ENCODE results near the gene FRA10AC1. TPM values are rescaled to one million over a fixed set of nuclear protein-coding genes. Genes with fewer than 3 reads are reported as not detected.

Gene FRA10AC1
- total and polyA plus RNA-seq, 2 of the 13 experiments (the other 11 are each of a cell fraction or from before 2014, with no cell fraction given), result 5.3 to 7.4 TPM

DNA sequence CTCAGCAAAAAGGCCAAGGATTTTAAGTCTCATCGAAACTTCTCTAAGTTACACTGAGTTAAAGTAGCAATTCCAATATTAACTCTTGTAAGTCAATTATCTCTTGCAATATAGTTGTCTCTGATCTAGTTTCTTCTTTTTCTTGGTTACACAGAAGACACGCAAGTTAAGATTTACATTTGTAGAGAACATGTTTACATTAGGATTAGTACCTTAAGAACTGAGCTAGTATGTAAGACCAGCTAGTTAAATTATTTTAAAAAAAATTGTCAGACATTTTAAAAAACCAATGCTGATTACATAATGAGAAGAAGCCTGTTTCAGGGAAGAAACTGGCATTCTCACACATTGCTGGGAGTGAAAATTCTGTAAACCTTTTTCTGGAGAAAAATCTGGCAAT lies 31.4 kb downstream of the FRA10AC1 start (continued):
- no peak for TF ChIP-seq ZNF143 (CRISPR knock-in tag; IDR thresholded peaks at IDR 0.05)
- no peak for TF ChIP-seq ZNF326 (CRISPR knock-in tag; IDR thresholded peaks at IDR 0.05; ENCODE audit: borderline replicate concordance)
- no peak for TF ChIP-seq TRIM24 (CRISPR knock-in tag; IDR thresholded peaks at IDR 0.05)
- TF ChIP-seq, protein P1, sequence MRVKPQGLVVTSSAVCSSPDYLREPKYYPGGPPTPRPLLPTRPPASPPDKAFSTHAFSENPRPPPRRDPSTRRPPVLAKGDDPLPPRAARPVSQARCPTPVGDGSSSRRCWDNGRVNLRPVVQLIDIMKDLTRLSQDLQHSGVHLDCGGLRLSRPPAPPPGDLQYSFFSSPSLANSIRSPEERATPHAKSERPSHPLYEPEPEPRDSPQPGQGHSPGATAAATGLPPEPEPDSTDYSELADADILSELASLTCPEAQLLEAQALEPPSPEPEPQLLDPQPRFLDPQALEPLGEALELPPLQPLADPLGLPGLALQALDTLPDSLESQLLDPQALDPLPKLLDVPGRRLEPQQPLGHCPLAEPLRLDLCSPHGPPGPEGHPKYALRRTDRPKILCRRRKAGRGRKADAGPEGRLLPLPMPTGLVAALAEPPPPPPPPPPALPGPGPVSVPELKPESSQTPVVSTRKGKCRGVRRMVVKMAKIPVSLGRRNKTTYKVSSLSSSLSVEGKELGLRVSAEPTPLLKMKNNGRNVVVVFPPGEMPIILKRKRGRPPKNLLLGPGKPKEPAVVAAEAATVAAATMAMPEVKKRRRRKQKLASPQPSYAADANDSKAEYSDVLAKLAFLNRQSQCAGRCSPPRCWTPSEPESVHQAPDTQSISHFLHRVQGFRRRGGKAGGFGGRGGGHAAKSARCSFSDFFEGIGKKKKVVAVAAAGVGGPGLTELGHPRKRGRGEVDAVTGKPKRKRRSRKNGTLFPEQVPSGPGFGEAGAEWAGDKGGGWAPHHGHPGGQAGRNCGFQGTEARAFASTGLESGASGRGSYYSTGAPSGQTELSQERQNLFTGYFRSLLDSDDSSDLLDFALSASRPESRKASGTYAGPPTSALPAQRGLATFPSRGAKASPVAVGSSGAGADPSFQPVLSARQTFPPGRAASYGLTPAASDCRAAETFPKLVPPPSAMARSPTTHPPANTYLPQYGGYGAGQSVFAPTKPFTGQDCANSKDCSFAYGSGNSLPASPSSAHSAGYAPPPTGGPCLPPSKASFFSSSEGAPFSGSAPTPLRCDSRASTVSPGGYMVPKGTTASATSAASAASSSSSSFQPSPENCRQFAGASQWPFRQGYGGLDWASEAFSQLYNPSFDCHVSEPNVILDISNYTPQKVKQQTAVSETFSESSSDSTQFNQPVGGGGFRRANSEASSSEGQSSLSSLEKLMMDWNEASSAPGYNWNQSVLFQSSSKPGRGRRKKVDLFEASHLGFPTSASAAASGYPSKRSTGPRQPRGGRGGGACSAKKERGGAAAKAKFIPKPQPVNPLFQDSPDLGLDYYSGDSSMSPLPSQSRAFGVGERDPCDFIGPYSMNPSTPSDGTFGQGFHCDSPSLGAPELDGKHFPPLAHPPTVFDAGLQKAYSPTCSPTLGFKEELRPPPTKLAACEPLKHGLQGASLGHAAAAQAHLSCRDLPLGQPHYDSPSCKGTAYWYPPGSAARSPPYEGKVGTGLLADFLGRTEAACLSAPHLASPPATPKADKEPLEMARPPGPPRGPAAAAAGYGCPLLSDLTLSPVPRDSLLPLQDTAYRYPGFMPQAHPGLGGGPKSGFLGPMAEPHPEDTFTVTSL (CRISPR knock-in tag; IDR thresholded peaks at IDR 0.05; ENCODE audit: borderline replicate concordance), result peak; percentile 31; the same call in 1 of the 2 replicates
- TF ChIP-seq ZNF777 (CRISPR knock-in tag; IDR thresholded peaks at IDR 0.05), result no peak
- TF ChIP-seq ZNF678 (CRISPR knock-in tag; IDR thresholded peaks at IDR 0.05), result no peak
- TF ChIP-seq, protein P2, sequence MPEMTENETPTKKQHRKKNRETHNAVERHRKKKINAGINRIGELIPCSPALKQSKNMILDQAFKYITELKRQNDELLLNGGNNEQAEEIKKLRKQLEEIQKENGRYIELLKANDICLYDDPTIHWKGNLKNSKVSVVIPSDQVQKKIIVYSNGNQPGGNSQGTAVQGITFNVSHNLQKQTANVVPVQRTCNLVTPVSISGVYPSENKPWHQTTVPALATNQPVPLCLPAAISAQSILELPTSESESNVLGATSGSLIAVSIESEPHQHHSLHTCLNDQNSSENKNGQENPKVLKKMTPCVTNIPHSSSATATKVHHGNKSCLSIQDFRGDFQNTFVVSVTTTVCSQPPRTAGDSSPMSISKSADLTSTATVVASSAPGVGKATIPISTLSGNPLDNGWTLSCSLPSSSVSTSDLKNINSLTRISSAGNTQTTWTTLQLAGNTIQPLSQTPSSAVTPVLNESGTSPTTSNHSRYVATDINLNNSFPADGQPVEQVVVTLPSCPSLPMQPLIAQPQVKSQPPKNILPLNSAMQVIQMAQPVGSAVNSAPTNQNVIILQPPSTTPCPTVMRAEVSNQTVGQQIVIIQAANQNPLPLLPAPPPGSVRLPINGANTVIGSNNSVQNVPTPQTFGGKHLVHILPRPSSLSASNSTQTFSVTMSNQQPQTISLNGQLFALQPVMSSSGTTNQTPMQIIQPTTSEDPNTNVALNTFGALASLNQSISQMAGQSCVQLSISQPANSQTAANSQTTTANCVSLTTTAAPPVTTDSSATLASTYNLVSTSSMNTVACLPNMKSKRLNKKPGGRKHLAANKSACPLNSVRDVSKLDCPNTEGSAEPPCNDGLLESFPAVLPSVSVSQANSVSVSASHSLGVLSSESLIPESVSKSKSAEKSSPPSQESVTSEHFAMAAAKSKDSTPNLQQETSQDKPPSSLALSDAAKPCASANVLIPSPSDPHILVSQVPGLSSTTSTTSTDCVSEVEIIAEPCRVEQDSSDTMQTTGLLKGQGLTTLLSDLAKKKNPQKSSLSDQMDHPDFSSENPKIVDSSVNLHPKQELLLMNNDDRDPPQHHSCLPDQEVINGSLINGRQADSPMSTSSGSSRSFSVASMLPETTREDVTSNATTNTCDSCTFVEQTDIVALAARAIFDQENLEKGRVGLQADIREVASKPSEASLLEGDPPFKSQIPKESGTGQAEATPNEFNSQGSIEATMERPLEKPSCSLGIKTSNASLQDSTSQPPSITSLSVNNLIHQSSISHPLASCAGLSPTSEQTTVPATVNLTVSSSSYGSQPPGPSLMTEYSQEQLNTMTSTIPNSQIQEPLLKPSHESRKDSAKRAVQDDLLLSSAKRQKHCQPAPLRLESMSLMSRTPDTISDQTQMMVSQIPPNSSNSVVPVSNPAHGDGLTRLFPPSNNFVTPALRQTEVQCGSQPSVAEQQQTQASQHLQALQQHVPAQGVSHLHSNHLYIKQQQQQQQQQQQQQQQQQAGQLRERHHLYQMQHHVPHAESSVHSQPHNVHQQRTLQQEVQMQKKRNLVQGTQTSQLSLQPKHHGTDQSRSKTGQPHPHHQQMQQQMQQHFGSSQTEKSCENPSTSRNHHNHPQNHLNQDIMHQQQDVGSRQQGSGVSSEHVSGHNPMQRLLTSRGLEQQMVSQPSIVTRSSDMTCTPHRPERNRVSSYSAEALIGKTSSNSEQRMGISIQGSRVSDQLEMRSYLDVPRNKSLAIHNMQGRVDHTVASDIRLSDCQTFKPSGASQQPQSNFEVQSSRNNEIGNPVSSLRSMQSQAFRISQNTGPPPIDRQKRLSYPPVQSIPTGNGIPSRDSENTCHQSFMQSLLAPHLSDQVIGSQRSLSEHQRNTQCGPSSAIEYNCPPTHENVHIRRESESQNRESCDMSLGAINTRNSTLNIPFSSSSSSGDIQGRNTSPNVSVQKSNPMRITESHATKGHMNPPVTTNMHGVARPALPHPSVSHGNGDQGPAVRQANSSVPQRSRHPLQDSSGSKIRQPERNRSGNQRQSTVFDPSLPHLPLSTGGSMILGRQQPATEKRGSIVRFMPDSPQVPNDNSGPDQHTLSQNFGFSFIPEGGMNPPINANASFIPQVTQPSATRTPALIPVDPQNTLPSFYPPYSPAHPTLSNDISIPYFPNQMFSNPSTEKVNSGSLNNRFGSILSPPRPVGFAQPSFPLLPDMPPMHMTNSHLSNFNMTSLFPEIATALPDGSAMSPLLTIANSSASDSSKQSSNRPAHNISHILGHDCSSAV (CRISPR knock-in tag; IDR thresholded peaks at IDR 0.05; ENCODE audit: borderline replicate concordance), result no peak
- TF ChIP-seq, protein P3, sequence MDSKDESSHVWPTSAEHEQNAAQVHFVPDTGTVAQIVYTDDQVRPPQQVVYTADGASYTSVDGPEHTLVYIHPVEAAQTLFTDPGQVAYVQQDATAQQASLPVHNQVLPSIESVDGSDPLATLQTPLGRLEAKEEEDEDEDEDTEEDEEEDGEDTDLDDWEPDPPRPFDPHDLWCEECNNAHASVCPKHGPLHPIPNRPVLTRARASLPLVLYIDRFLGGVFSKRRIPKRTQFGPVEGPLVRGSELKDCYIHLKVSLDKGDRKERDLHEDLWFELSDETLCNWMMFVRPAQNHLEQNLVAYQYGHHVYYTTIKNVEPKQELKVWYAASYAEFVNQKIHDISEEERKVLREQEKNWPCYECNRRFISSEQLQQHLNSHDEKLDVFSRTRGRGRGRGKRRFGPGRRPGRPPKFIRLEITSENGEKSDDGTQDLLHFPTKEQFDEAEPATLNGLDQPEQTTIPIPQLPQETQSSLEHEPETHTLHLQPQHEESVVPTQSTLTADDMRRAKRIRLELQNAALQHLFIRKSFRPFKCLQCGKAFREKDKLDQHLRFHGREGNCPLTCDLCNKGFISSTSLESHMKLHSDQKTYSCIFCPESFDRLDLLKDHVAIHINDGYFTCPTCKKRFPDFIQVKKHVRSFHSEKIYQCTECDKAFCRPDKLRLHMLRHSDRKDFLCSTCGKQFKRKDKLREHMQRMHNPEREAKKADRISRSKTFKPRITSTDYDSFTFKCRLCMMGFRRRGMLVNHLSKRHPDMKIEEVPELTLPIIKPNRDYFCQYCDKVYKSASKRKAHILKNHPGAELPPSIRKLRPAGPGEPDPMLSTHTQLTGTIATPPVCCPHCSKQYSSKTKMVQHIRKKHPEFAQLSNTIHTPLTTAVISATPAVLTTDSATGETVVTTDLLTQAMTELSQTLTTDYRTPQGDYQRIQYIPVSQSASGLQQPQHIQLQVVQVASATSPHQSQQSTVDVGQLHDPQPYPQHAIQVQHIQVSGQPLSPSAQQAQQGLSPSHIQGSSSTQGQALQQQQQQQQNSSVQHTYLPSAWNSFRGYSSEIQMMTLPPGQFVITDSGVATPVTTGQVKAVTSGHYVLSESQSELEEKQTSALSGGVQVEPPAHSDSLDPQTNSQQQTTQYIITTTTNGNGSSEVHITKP (CRISPR knock-in tag; IDR thresholded peaks at IDR 0.05; ENCODE audit: low read depth), result no peak
- no peak for TF ChIP-seq SSRP1 (CRISPR knock-in tag; IDR thresholded peaks at IDR 0.05)
- peak; percentile 85 for TF ChIP-seq FOXA3 (CRISPR knock-in tag; IDR thresholded peaks at IDR 0.05)
- TF ChIP-seq ZNF83 (CRISPR knock-in tag; IDR thresholded peaks at IDR 0.05; ENCODE audit: borderline replicate concordance), result no peak

Data from HepG2 (cell line).